Endothelial cell (in vitro differentiated cells): ENCODE measurements around the gene ZNF664. TPM values are rescaled to one million over a fixed set of nuclear protein-coding genes. Genes with fewer than 3 reads are reported as not detected.

Experiments
- DNase-seq: peaks from one replicate; pipeline ENCODE4 v3.0.0; 2021; ENCODE audit warnings: low spot score
- H3K27ac Mint-ChIP-seq: one replicate; pipeline ENCODE4 v1.8.0; 2021; ENCODE audit warnings: mixed read lengths, inconsistent platforms; ENCODE audit not compliant: unreplicated experiment
- H3K27me3 Mint-ChIP-seq: one replicate; pipeline ENCODE4 v1.8.0; 2021; ENCODE audit warnings: mild to moderate bottlenecking, moderate library complexity, mixed read lengths, inconsistent platforms; ENCODE audit not compliant: unreplicated experiment
- H3K36me3 Mint-ChIP-seq: one replicate; pipeline ENCODE4 v1.8.0; 2021; ENCODE audit warnings: mild to moderate bottlenecking, low read depth, mixed read lengths, inconsistent platforms; ENCODE audit not compliant: unreplicated experiment
- H3K4me1 Mint-ChIP-seq: one replicate; pipeline ENCODE4 v1.8.0; 2021; ENCODE audit warnings: mild to moderate bottlenecking, mixed read lengths, inconsistent platforms; ENCODE audit not compliant: unreplicated experiment
- H3K4me3 Mint-ChIP-seq: one replicate; pipeline ENCODE4 v1.8.0; 2021; ENCODE audit warnings: mild to moderate bottlenecking, mixed read lengths, inconsistent platforms; ENCODE audit not compliant: unreplicated experiment
- H3K9me3 Mint-ChIP-seq: one replicate; pipeline ENCODE4 v1.8.0; 2021; ENCODE audit warnings: mixed read lengths, inconsistent platforms; ENCODE audit not compliant: unreplicated experiment
- CTCF ChIP-seq: fragments of 200-600 bp; sonication (generic); IDR thresholded peaks from one replicate; pipeline ENCODE4 v1.5.0; 2021; ENCODE audit warnings: antibody characterized with exemption; ENCODE audit not compliant: unreplicated experiment
- total RNA-seq: library from RNA; stranded (reverse); fragmentation: NEBNext Ultra II Directional; extraction: Animal tissue kit (Norgen Biotek cat#: 25700); gene quantifications from one replicate; pipeline ENCODE4 v1.2.1, GENCODE V29; 2021; ENCODE audit not compliant: unreplicated experiment

Gene ZNF664
- total RNA-seq, 1 donor from 2014 or later, result 119 TPM

GRCh38 chr12:123998991-123999359 is 26.0 kb downstream of the ZNF664 start:
- no peak for DNase-seq
- peaks cover 40% of the 10 kb centered on the region for H3K4me1 Mint-ChIP-seq
- no peak overlapping the region for H3K4me3 Mint-ChIP-seq
- H3K36me3 Mint-ChIP-seq, result peaks cover 17% of the 10 kb centered on the region
- no peaks in the 10 kb centered on the region for H3K9me3 Mint-ChIP-seq
- TF ChIP-seq CTCF, result no peak
- H3K27ac Mint-ChIP-seq, result no peak overlapping the region
- no peaks in the 10 kb centered on the region for H3K27me3 Mint-ChIP-seq

GRCh38 chr12:124000111-124000510 is 27.1 kb downstream of the ZNF664 start:
- Mint-ChIP-seq H3K4me1 (peaks cover 34% of the 10 kb centered on the region), H3K9me3 (no peaks in the 10 kb centered on the region), H3K36me3 (peaks cover 10% of the 10 kb centered on the region), H3K27ac (no peak overlapping the region), H3K27me3 (no peaks in the 10 kb centered on the region), H3K4me3 (no peak overlapping the region)
- no peak for DNase-seq
- no peak for TF ChIP-seq CTCF

GRCh38 chr12:124001343-124001742 is 28.3 kb downstream of the ZNF664 start:
- TF ChIP-seq CTCF, result no peak
- Mint-ChIP-seq H3K4me1 (peaks cover 24% of the 10 kb centered on the region), H3K4me3 (no peak overlapping the region), H3K27ac (no peak overlapping the region), H3K9me3 (no peaks in the 10 kb centered on the region), H3K27me3 (no peaks in the 10 kb centered on the region), H3K36me3 (peaks cover 17% of the 10 kb centered on the region)
- no peak for DNase-seq

GRCh38 chr12:124002021-124002644 is 29.1 kb downstream of the ZNF664 start:
- Mint-ChIP-seq H3K27me3 (no peaks in the 10 kb centered on the region), H3K27ac (no peak overlapping the region), H3K4me1 (peaks cover 23% of the 10 kb centered on the region), H3K9me3 (no peaks in the 10 kb centered on the region), H3K36me3 (peaks cover 23% of the 10 kb centered on the region), H3K4me3 (no peak overlapping the region)
- no peak for DNase-seq
- no peak for TF ChIP-seq CTCF

GRCh38 chr12:124002654-124003053 is 29.6 kb downstream of the ZNF664 start:
- H3K9me3 Mint-ChIP-seq, result no peaks in the 10 kb centered on the region
- no peak overlapping the region for H3K27ac Mint-ChIP-seq
- H3K4me3 Mint-ChIP-seq, result no peak overlapping the region
- peaks cover 23% of the 10 kb centered on the region for H3K36me3 Mint-ChIP-seq
- no peak for DNase-seq
- H3K27me3 Mint-ChIP-seq, result no peaks in the 10 kb centered on the region
- peaks cover 21% of the 10 kb centered on the region for H3K4me1 Mint-ChIP-seq
- TF ChIP-seq CTCF, result no peak
